Measurements from ENCODE around the gene CFAP20. TPM values are rescaled to one million over a fixed set of nuclear protein-coding genes. Genes with fewer than 3 reads are reported as not detected.
"Not testable (repeated sequence)": the region's sequence is repeated elsewhere in the genome, so short reads cannot be mapped to it uniquely, and the experiment has no call there.

Gene CFAP20
- total RNA-seq, 1 experiment from 2014 or later: 60.4 TPM

DNA sequence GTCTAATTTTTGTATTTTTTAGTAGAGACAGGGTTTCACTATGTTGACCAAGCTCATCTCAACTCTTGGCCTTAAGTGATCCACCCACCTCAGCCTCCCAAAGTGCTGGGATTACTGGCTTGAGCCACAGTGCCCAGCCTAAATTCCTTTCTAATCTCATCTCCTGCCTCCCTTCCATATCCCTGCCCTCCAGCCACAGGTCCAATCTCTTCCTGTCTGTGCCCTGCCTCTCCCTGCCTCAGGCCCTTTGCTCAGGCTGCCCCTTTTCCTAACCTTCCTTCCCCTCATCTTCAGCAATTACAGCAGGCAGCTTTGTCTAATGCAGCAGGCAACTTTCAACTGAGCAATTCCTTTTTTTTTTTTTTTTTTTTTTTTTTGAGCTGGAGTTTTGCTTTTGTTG is 46.8 kb downstream of the CFAP20 start:
- H2BK120ac ChIP-seq (ENCODE audit: low read depth, low read length, poor library complexity, severe bottlenecking): no peak overlapping the region
- H4K20me1 ChIP-seq (ENCODE audit: control insufficient read depth, insufficient read depth, insufficient read length): no peaks in the 10 kb centered on the region
- no peaks in the 10 kb centered on the region; a peak in 2 of 5 replicates for H3K9me3 Mint-ChIP-seq
- no peak for DNase-seq
- no peaks in the 10 kb centered on the region for H3K79me2 ChIP-seq (ENCODE audit: insufficient read depth, low read length)
- H3K4me1 ChIP-seq (ENCODE audit: insufficient read depth, low read length): no peaks in the 10 kb centered on the region
- H3K9me3 ChIP-seq (ENCODE audit: control insufficient read depth, low read depth, low read length): no peaks in the 10 kb centered on the region
- H4K8ac ChIP-seq (replicated peaks; ENCODE audit: insufficient read length, low read depth, low read length): no peak overlapping the region
- no peak overlapping the region for H4K5ac ChIP-seq (ENCODE audit: insufficient read length, low read depth, low read length)
- no peak overlapping the region for H2BK5ac ChIP-seq (ENCODE audit: insufficient read length, low read length)
- H2BK12ac ChIP-seq (ENCODE audit: insufficient read length, low read depth, low read length): no peak overlapping the region
- no peak overlapping the region for H3T11ph ChIP-seq (ENCODE audit: low read length)
- H3K79me1 ChIP-seq (ENCODE audit: insufficient read depth, low read depth, low read length, poor library complexity, severe bottlenecking): no peaks in the 10 kb centered on the region
- H3K4me2 ChIP-seq (ENCODE audit: insufficient read depth, insufficient read length, low read length): no peak overlapping the region
- H3K36me3 Mint-ChIP-seq (ENCODE audit: insufficient read depth in 1 of 3, low read depth in 3 of 3): no peaks in the 10 kb centered on the region
- H3K27me3 Mint-ChIP-seq (ENCODE audit: low read depth): peaks cover 12% of the 10 kb centered on the region
- H4K91ac ChIP-seq (ENCODE audit: insufficient read length, low read depth, low read length): no peak overlapping the region
- H2AFZ ChIP-seq (ENCODE audit: low read length): no peak overlapping the region
- no peak overlapping the region for H2BK20ac ChIP-seq (ENCODE audit: low read depth, low read length, poor library complexity, severe bottlenecking)
- no peak overlapping the region for H3K14ac ChIP-seq (ENCODE audit: insufficient read depth, low read length)
- no peak for TF ChIP-seq CTCF (conservative IDR thresholded peaks at IDR 0.05)
- 0 out of 7 replicates have a peak overlapping the region, but pooled peaks of 1 of the 3 experiments have one; percentile 23 for H3K27ac Mint-ChIP-seq
- no peak overlapping the region for H3K23ac ChIP-seq (ENCODE audit: insufficient read length, low read depth, low read length)
- H3K56ac ChIP-seq (ENCODE audit: insufficient read length, low read depth, low read length): no peak overlapping the region
- no peak overlapping the region for H2BK15ac ChIP-seq (ENCODE audit: low read depth, low read length)
- no peak overlapping the region for H3K9ac ChIP-seq (ENCODE audit: extremely low read depth, insufficient read length, low read length)
- no peaks in the 10 kb centered on the region for H3K23me2 ChIP-seq (ENCODE audit: insufficient read length, low read depth, low read length, poor library complexity, severe bottlenecking)
- H3K27ac ChIP-seq (ENCODE audit: insufficient read length, low read depth, low read length): no peak overlapping the region
- H3K4me3 Mint-ChIP-seq: no peak overlapping the region
- no peak overlapping the region for H3K4ac ChIP-seq (ENCODE audit: low read depth, low read length)
- H3K4me1 Mint-ChIP-seq: peaks cover 17 to 18% of the 10 kb centered on the region in 2 experiments
- H2AK5ac ChIP-seq (ENCODE audit: insufficient read length, low read length): no peak overlapping the region
- no peak overlapping the region for H3K18ac ChIP-seq (ENCODE audit: insufficient read length, low read depth, low read length)
- no peaks in the 10 kb centered on the region for H3K27me3 ChIP-seq (ENCODE audit: insufficient read depth, low read length)

GRCh38 chr16:58080657-58081056 is 48.5 kb downstream of the CFAP20 start:
- not testable (repeated sequence) for H2BK120ac ChIP-seq (ENCODE audit: low read depth, low read length, poor library complexity, severe bottlenecking); H3K79me1 ChIP-seq (ENCODE audit: insufficient read depth, low read depth, low read length, poor library complexity, severe bottlenecking); H3T11ph ChIP-seq (ENCODE audit: low read length); H3K23me2 ChIP-seq (ENCODE audit: insufficient read length, low read depth, low read length, poor library complexity, severe bottlenecking); H3K36me3 Mint-ChIP-seq (ENCODE audit: insufficient read depth in 1 of 3, low read depth in 3 of 3); H4K20me1 ChIP-seq (ENCODE audit: control insufficient read depth, insufficient read depth, insufficient read length); H3K9me3 ChIP-seq (ENCODE audit: control insufficient read depth, low read depth, low read length); H3K27ac Mint-ChIP-seq; H2BK5ac ChIP-seq (ENCODE audit: insufficient read length, low read length); H3K56ac ChIP-seq (ENCODE audit: insufficient read length, low read depth, low read length); H3K4me1 ChIP-seq (ENCODE audit: insufficient read depth, low read length); H4K91ac ChIP-seq (ENCODE audit: insufficient read length, low read depth, low read length); H2BK15ac ChIP-seq (ENCODE audit: low read depth, low read length); H3K14ac ChIP-seq (ENCODE audit: insufficient read depth, low read length); H4K8ac ChIP-seq (replicated peaks; ENCODE audit: insufficient read length, low read depth, low read length); H3K4me2 ChIP-seq (ENCODE audit: insufficient read depth, insufficient read length, low read length); H4K5ac ChIP-seq (ENCODE audit: insufficient read length, low read depth, low read length); H2BK12ac ChIP-seq (ENCODE audit: insufficient read length, low read depth, low read length); H3K9me3 Mint-ChIP-seq; H3K23ac ChIP-seq (ENCODE audit: insufficient read length, low read depth, low read length); H3K4ac ChIP-seq (ENCODE audit: low read depth, low read length); H3K4me3 Mint-ChIP-seq; H2AK5ac ChIP-seq (ENCODE audit: insufficient read length, low read length); H3K79me2 ChIP-seq (ENCODE audit: insufficient read depth, low read length); H3K18ac ChIP-seq (ENCODE audit: insufficient read length, low read depth, low read length); H2BK20ac ChIP-seq (ENCODE audit: low read depth, low read length, poor library complexity, severe bottlenecking); H3K9ac ChIP-seq (ENCODE audit: extremely low read depth, insufficient read length, low read length); H3K27ac ChIP-seq (ENCODE audit: insufficient read length, low read depth, low read length); H3K27me3 ChIP-seq (ENCODE audit: insufficient read depth, low read length); DNase-seq; H2AFZ ChIP-seq (ENCODE audit: low read length)
- Mint-ChIP-seq H3K4me1 (peaks cover 10 to 11% of the 10 kb centered on the region in 2 experiments), H3K27me3 (ENCODE audit: low read depth) (peaks cover 12% of the 10 kb centered on the region)
- WGBS (ENCODE audit: extremely low coverage, insufficient read length, low lambda C conversion rate): no CpG with 5 or more reads among the region's 5 CpGs

Measured in H9 (cell line).